ENCODE data around the gene CNTNAP5. TPM values are rescaled to one million over a fixed set of nuclear protein-coding genes. Genes with fewer than 3 reads are reported as not detected.

CNTNAP5 gene
- total and polyA plus RNA-seq, 2 of the 4 experiments (the other 2 are of a cell fraction), result not detected

GRCh38 chr2:124875627-124876244 lies 850.6 kb downstream of the CNTNAP5 start:
- Histone ChIP-seq H3K4ac (ENCODE audit: low read depth, low read length) (no peak overlapping the region), H4K8ac (ENCODE audit: low read depth in 2 of 2, low read length in 2 of 2) (no peak overlapping the region), H3K4me1 (ENCODE audit: control insufficient read depth, insufficient read depth, low read length) (no peaks in the 10 kb centered on the region), H3K36me3 (ENCODE audit: control insufficient read depth, insufficient read depth, low read length) (no peaks in the 10 kb centered on the region), H2BK5ac (ENCODE audit: low read depth, low read length, poor library complexity, severe bottlenecking) (no peak overlapping the region), H4K20me1 (ENCODE audit: insufficient read depth, low read length) (no peaks in the 10 kb centered on the region), H3K27me3 (ENCODE audit: control insufficient read depth, insufficient read depth, low read length) (no peaks in the 10 kb centered on the region), H3K14ac (replicated peaks; ENCODE audit: low read depth, low read length) (no peak overlapping the region), H3K18ac (ENCODE audit: low read depth, low read length) (no peak overlapping the region), H2BK20ac (ENCODE audit: low read depth, low read length) (no peak overlapping the region), H3K79me1 (ENCODE audit: low read depth in 1 of 2, low read length in 2 of 2) (no peaks in the 10 kb centered on the region), H2AK5ac (ENCODE audit: low read depth, low read length) (no peak overlapping the region), H3K9me3 (ENCODE audit: control insufficient read depth, insufficient read depth, low read length) (no peaks in the 10 kb centered on the region), H3K9me1 (ENCODE audit: insufficient read depth, low read length) (no peaks in the 10 kb centered on the region), H3K23ac (ENCODE audit: low read depth, low read length) (no peak overlapping the region), H3K4me3 (ENCODE audit: insufficient read depth, low read depth, low read length) (no peak overlapping the region), H2AFZ (replicated peaks; ENCODE audit: low read length, poor library complexity) (no peak overlapping the region), H4K5ac (ENCODE audit: low read depth, low read length) (no peak overlapping the region), H3K9ac (ENCODE audit: low read depth, low read length) (no peak overlapping the region), H3K56ac (ENCODE audit: extremely low read depth, insufficient read depth, low read length) (no peak overlapping the region), H4K91ac (ENCODE audit: insufficient read depth, low read depth, low read length) (no peak overlapping the region), H2AK9ac (replicated peaks; ENCODE audit: low read depth, low read length, poor library complexity) (no peak overlapping the region), H3K4me2 (ENCODE audit: low read depth, low read length) (no peak overlapping the region), H2BK15ac (ENCODE audit: low read depth, low read length) (no peak overlapping the region), H2BK120ac (ENCODE audit: low read depth, low read length) (no peak overlapping the region; the same call in 1 of the 2 replicates), H3K27ac (ENCODE audit: insufficient read depth, low read length) (no peak overlapping the region)
- in situ Hi-C loops (cut with MboI; ENCODE audit: low sequenced_read_pairs), result no loop called here
- no CpG with 5 or more reads among the region's 3 CpGs for WGBS, 2 experiments (ENCODE audit: extremely low coverage in 2 of 2, insufficient read length in 1 of 2)
- TF ChIP-seq RAD21 (IDR thresholded peaks at IDR 0.05; ENCODE audit: low read length) (no peak), FOS (IDR thresholded peaks at IDR 0.05; ENCODE audit: low read depth, low read length) (no peak), RFX5 (IDR thresholded peaks at IDR 0.05; ENCODE audit: low read depth, low read length) (no peak), MXI1 (IDR thresholded peaks at IDR 0.05; ENCODE audit: borderline replicate concordance, low read depth, low read length) (no peak), NFE2L2 (IDR thresholded peaks at IDR 0.05; ENCODE audit: low read depth, low read length) (no peak), RCOR1 (IDR thresholded peaks at IDR 0.05; ENCODE audit: insufficient replicate concordance, low read length) (no peak), ELK1 (IDR thresholded peaks at IDR 0.05; ENCODE audit: borderline replicate concordance, low read depth, low read length) (no peak), POLR2A (IDR thresholded peaks at IDR 0.05; ENCODE audit: low read depth, low read length) (no peak), USF2 (IDR thresholded peaks at IDR 0.05; ENCODE audit: low read depth, low read length) (no peak), MAFK (IDR thresholded peaks at IDR 0.05; ENCODE audit: low read depth, low read length) (no peak), SMC3 (IDR thresholded peaks at IDR 0.05; ENCODE audit: low read depth, low read length) (no peak), BHLHE40 (IDR thresholded peaks at IDR 0.05; ENCODE audit: low read depth, low read length) (no peak), MAZ (IDR thresholded peaks at IDR 0.05; ENCODE audit: borderline replicate concordance, low read depth, low read length) (no peak), CEBPB (IDR thresholded peaks at IDR 0.05; ENCODE audit: low read depth, low read length) (no peak), CTCF (conservative IDR thresholded peaks at IDR 0.05; ENCODE audit: low read depth, low read length) (no peak)
- no TSS peak for BruUV-seq (replicated peaks)
- CTCF ChIA-PET, result no interaction called here
- POLR2A ChIA-PET (ENCODE audit: unreplicated experiment), result no interaction called here
- DNase-seq, result no peak
- dilution Hi-C loops (cut with HindIII; ENCODE audit: low sequenced_read_pairs, unreplicated experiment), result no loop called here
- ATAC-seq (ENCODE audit: low read depth), result no peak
- intact Hi-C loops (cut with micrococcal nuclease), result no loop called here

Data from IMR-90 (cell line).